WTC11 (cell line): ENCODE data around the gene PRPF40B. TPM values are rescaled to one million over a fixed set of nuclear protein-coding genes. Genes with fewer than 3 reads are reported as not detected.

Experiments used
- ATAC-seq: fragments of 200-7000 bp; cut with Tn5 transposase; 2 replicates; pipeline ENCODE4 v1.10.0; 2021; ENCODE audit warnings: mild to moderate bottlenecking, moderate library complexity
- CTCF ChIA-PET: fragments of 300-600 bp; sonication (Branson Sonifier 250); formaldehyde crosslinking; loops from one replicate; lab custom pipeline; 2021; ENCODE audit warnings: antibody characterized with exemption; lab: Charles Lee
- POLR2A ChIA-PET: fragments of 350-600 bp; sonication (Branson Sonifier 250); formaldehyde crosslinking; loops from one replicate; lab custom pipeline; 2021; ENCODE audit warnings: antibody characterized with exemption; lab: Charles Lee
- DNase-seq: peaks from one replicate; pipeline ENCODE4 v3.0.0; 2021; ENCODE audit warnings: low spot score
- H3K27ac Mint-ChIP-seq: 2 replicates; pipeline ENCODE4 v1.8.0; 2021; ENCODE audit warnings: mixed read lengths
- H3K27me3 Mint-ChIP-seq: 2 replicates; pipeline ENCODE4 v1.8.0; 2021; ENCODE audit warnings: low read depth, mild to moderate bottlenecking, moderate library complexity, mixed read lengths
- H3K36me3 Mint-ChIP-seq: 2 replicates; pipeline ENCODE4 v1.8.0; 2021; ENCODE audit warnings: mixed read lengths
- H3K4me1 Mint-ChIP-seq: 2 replicates; pipeline ENCODE4 v1.8.0; 2022; ENCODE audit warnings: mixed read lengths
- H3K4me3 Mint-ChIP-seq: 2 replicates; pipeline ENCODE4 v1.8.0; 2021; ENCODE audit warnings: mild to moderate bottlenecking, moderate library complexity, mixed read lengths
- H3K9me3 Mint-ChIP-seq: 2 replicates; pipeline ENCODE4 v1.8.0; 2021; ENCODE audit warnings: mixed read lengths
- ATF2 ChIP-seq: sonication (generic); formaldehyde crosslinking; IDR thresholded peaks from 2 replicates; pipeline ENCODE4 v1.8.1; 2022; ENCODE audit warnings: low read depth, missing genetic modification reagents, borderline replicate concordance
- CDX4 ChIP-seq: fragments of 250-450 bp; sonication (Bioruptor Pico); IDR thresholded peaks from 2 replicates; pipeline ENCODE4 v1.9.0; 2021; ENCODE audit warnings: moderate library complexity, mild to moderate bottlenecking, inconsistent platforms, borderline replicate concordance
- E2F1 ChIP-seq: sonication (generic); formaldehyde crosslinking; IDR thresholded peaks from 2 replicates; pipeline ENCODE4 v1.8.0; 2022; ENCODE audit warnings: mild to moderate bottlenecking, missing genetic modification reagents
- E2F5 ChIP-seq: sonication (generic); formaldehyde crosslinking; IDR thresholded peaks from 2 replicates; pipeline ENCODE4 v1.8.1; 2022; ENCODE audit warnings: mild to moderate bottlenecking, moderate library complexity, missing genetic modification reagents
- EMX1 ChIP-seq: fragments of 250-450 bp; sonication (Bioruptor Pico); IDR thresholded peaks from 2 replicates; pipeline ENCODE4 v1.8.0; 2021; ENCODE audit warnings: mild to moderate bottlenecking
- ERG ChIP-seq: fragments of 250-450 bp; sonication (Bioruptor Pico); IDR thresholded peaks from 2 replicates; pipeline ENCODE4 v1.8.0; 2021; ENCODE audit warnings: mild to moderate bottlenecking
- ESRRA ChIP-seq: sonication (generic); formaldehyde crosslinking; IDR thresholded peaks from 2 replicates; pipeline ENCODE4 v1.8.1; 2022; ENCODE audit warnings: mild to moderate bottlenecking, missing genetic modification reagents, borderline replicate concordance
- FOXK1 ChIP-seq: sonication (generic); formaldehyde crosslinking; IDR thresholded peaks from 2 replicates; pipeline ENCODE4 v1.8.0; 2022; ENCODE audit warnings: mild to moderate bottlenecking, moderate library complexity, missing genetic modification reagents
- IRF1 ChIP-seq: sonication (generic); formaldehyde crosslinking; IDR thresholded peaks from 2 replicates; pipeline ENCODE4 v1.8.0; 2023; ENCODE audit warnings: missing genetic modification reagents
- MLX ChIP-seq: sonication (generic); formaldehyde crosslinking; IDR thresholded peaks from 2 replicates; pipeline ENCODE4 v1.8.1; 2023; ENCODE audit warnings: mild to moderate bottlenecking, missing genetic modification reagents, moderate library complexity
- NR1H2 ChIP-seq: sonication (generic); formaldehyde crosslinking; IDR thresholded peaks from 2 replicates; pipeline ENCODE4 v1.9.0; 2021; ENCODE audit warnings: mild to moderate bottlenecking, moderate library complexity, missing genetic modification reagents
- PRDM15 ChIP-seq: sonication (generic); formaldehyde crosslinking; IDR thresholded peaks from 2 replicates; pipeline ENCODE4 v1.8.0; 2022; ENCODE audit warnings: missing genetic modification reagents
- RORB ChIP-seq: fragments of 250-450 bp; sonication (Bioruptor Pico); IDR thresholded peaks from 2 replicates; pipeline ENCODE4 v1.9.0; 2021; ENCODE audit warnings: mild to moderate bottlenecking
- TP53 ChIP-seq: sonication (generic); formaldehyde crosslinking; IDR thresholded peaks from 2 replicates; pipeline ENCODE4 v1.8.1; 2023; ENCODE audit warnings: mild to moderate bottlenecking, missing genetic modification reagents
- ZNF317 ChIP-seq: sonication (generic); formaldehyde crosslinking; IDR thresholded peaks from 2 replicates; pipeline ENCODE4 v1.8.1; 2023; ENCODE audit warnings: low read depth, mild to moderate bottlenecking, moderate library complexity, missing genetic modification reagents, borderline replicate concordance
- total RNA-seq: library from RNA; stranded (reverse); gene quantifications from 3 replicates; pipeline ENCODE4 v1.2.3, GENCODE V29; 2021

PRPF40B gene
- total RNA-seq, 1 experiment from 2014 or later, result 46.0 TPM

GRCh38 chr12:49633703-49634345 is 10.5 kb downstream of the PRPF40B start:
- Mint-ChIP-seq H3K27ac (no peak overlapping the region), H3K36me3 (peaks cover 24% of the 10 kb centered on the region), H3K4me1 (peaks cover 15% of the 10 kb centered on the region), H3K27me3 (no peaks in the 10 kb centered on the region), H3K9me3 (no peaks in the 10 kb centered on the region), H3K4me3 (no peak overlapping the region)
- ChIA-PET POLR2A (no interaction called here), CTCF (interaction anchor here (1.0 to 7.5 kb wide), 4 partner anchors 10 to 129 kb away, joined by 3 to 74 read pairs (median 4); partner anchors contain the start of genes PRPF40B and TMBIM6)
- DNase-seq, result no peak
- TF ChIP-seq ZNF317 (no peak), ERG (CRISPR knock-in tag) (no peak), RORB (no peak), E2F5 (CRISPR knock-in tag) (no peak), ATF2 (CRISPR knock-in tag) (no peak)
- ATAC-seq, result no peak

GRCh38 chr12:49635036-49635435 is 11.7 kb downstream of the PRPF40B start:
- no peaks in the 10 kb centered on the region for H3K27me3 Mint-ChIP-seq
- no peak for TF ChIP-seq MLX (CRISPR knock-in tag)
- TF ChIP-seq FOXK1, result no peak
- no peak for TF ChIP-seq ATF2 (CRISPR knock-in tag)
- no peak for TF ChIP-seq PRDM15 (CRISPR knock-in tag)
- no peak for TF ChIP-seq ESRRA
- TF ChIP-seq NR1H2, result no peak
- no peak for TF ChIP-seq IRF1 (CRISPR knock-in tag)
- TF ChIP-seq EMX1, result no peak
- TF ChIP-seq E2F1, result no peak
- TF ChIP-seq CDX4 (CRISPR knock-in tag), result no peak
- TF ChIP-seq TP53 (CRISPR knock-in tag), result no peak
- ChIA-PET POLR2A (interaction anchor here (0.5 kb wide), 2 partner anchors 10 to 19 kb away, joined by 3 to 4 read pairs; no protein-coding TSS in a partner anchor), CTCF (interaction anchor here (1.0 to 7.5 kb wide), 6 partner anchors 7 to 127 kb away, joined by 3 to 74 read pairs (median 3); partner anchors contain the start of genes PRPF40B and TMBIM6)
- ATAC-seq (no peak), DNase-seq (no peak)
- peak overlapping the region; percentile 82 for H3K27ac Mint-ChIP-seq
- H3K4me3 Mint-ChIP-seq, result no peak overlapping the region
- H3K36me3 Mint-ChIP-seq, result peaks cover 32% of the 10 kb centered on the region
- peaks cover 17% of the 10 kb centered on the region for H3K4me1 Mint-ChIP-seq
- H3K9me3 Mint-ChIP-seq, result no peaks in the 10 kb centered on the region
